ENCODE measurements around the gene UVRAG. TPM values are rescaled to one million over a fixed set of nuclear protein-coding genes. Genes with fewer than 3 reads are reported as not detected.

The UVRAG gene
- total RNA-seq, 1 donor from 2014 or later, result 7.4 TPM

DNA sequence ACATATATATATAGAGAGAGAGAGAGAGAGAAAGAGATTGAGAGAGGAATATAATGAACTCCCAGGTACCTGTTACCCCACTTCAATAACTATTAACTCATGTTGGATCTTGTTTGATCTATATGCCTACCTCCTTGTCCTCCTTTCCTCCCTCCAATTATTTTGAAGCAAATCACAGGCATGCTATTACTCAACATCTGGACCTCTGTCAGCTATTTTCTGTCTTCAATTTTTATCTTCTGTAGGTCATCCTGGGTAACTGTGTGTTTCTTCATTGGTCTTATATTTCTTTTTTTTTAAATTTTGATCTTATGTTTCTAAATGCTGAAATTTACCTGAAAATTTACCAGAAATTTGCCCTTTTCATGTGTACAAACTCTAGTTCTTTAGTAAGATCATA lies 24.8 kb downstream of the UVRAG start:
- no peak overlapping the region for H3K4me3 ChIP-seq (ENCODE audit: low read depth, low read length)
- TF ChIP-seq, protein P1, sequence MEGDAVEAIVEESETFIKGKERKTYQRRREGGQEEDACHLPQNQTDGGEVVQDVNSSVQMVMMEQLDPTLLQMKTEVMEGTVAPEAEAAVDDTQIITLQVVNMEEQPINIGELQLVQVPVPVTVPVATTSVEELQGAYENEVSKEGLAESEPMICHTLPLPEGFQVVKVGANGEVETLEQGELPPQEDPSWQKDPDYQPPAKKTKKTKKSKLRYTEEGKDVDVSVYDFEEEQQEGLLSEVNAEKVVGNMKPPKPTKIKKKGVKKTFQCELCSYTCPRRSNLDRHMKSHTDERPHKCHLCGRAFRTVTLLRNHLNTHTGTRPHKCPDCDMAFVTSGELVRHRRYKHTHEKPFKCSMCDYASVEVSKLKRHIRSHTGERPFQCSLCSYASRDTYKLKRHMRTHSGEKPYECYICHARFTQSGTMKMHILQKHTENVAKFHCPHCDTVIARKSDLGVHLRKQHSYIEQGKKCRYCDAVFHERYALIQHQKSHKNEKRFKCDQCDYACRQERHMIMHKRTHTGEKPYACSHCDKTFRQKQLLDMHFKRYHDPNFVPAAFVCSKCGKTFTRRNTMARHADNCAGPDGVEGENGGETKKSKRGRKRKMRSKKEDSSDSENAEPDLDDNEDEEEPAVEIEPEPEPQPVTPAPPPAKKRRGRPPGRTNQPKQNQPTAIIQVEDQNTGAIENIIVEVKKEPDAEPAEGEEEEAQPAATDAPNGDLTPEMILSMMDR (conservative IDR thresholded peaks at IDR 0.05; ENCODE audit: low read depth, low read length), result no peak
- no peak for DNase-seq (ENCODE audit: low read depth)

DNA sequence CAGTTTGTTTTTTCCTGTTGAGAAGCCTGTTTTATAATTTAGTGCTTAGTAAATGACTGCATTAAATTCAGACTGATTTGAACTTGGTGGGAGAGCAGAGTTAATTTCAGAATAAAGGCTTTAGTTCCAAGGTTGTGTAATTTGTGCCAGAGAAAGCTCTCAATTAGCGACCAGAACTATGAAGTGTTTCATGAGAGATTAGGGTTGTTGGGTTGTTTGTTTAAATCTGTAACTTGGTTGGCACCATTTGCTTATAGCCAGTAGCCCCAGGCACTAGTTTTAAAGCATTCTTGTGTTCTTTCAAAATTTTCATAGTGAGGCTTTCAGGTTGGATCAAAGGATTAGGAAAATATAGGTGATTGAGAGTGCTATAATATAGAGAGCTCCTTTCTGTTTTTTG lies 25.5 kb downstream of the UVRAG start:
- no peak overlapping the region for H3K4me3 ChIP-seq (ENCODE audit: low read depth, low read length)
- TF ChIP-seq, protein P1 (conservative IDR thresholded peaks at IDR 0.05; ENCODE audit: low read depth, low read length), result no peak
- no peak for DNase-seq (ENCODE audit: low read depth)

DNA sequence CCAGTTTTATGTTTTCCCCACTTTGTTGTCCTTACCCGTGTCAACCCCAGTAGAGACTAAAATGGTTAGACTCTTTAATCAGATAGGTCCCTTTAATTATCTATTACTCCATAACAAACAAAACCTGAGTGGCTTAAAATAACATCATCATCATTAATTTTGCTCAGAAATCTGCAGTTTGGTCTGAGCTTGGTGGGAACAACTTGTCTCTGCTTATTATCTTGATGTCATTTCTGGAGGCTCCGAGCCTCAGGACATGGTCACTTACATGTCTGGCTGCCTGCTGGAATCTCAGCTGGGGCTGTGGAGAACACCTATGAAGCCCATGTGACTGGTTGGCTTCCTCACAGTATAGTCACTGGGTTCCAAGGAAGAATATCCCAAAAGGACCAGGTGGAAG lies 26.7 kb downstream of the UVRAG start:
- TF ChIP-seq, protein P1 (conservative IDR thresholded peaks at IDR 0.05; ENCODE audit: low read depth, low read length), result no peak

DNA sequence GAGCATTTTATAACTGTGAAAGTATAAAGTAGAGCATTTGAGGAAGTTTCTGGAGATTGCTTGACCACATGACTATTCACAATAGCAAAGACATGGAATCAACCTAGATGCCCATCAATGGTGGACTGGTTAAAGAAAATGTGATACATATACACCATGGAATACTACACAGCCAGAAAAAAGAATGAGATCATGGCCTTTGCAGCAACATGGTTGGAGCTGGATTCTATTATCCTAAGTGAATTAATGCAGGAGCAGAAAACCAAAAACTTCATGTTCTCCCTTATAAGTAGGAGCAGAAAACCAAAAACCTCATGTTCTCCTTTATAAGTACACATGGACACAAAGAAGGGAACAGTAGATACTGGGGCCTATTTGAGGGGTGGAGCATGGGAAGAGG lies 30.3 kb downstream of the UVRAG start:
- TF ChIP-seq, protein P1 (conservative IDR thresholded peaks at IDR 0.05; ENCODE audit: low read depth, low read length), result no peak
- DNase-seq (ENCODE audit: low read depth), result no peak

More for the DNA sequence above, 26.7 kb downstream of the UVRAG start:
- DNase-seq (ENCODE audit: low read depth), result no peak
- no peak overlapping the region for H3K4me3 ChIP-seq (ENCODE audit: low read depth, low read length)

DNA sequence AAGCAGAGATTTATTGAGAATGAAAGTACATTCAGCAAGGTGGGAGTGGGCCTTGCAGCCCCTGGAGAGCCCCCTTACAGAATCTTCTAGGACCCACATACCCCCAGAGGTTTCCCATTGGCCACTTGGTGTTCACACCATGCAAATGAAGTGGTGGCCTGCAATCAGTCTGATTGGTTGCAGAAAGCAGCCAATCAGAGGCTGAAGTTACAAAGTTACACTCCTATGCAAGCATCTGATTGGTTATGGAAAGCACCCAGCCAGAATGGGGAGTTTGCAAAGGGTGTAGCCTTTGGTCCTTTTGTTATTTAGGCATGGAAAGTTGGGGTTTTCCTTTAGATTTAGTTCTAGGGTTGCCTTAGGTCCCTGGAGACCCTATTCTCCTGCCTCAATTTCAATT lies 34.9 kb downstream of the UVRAG start:
- no peak overlapping the region for H3K4me3 ChIP-seq (ENCODE audit: low read depth, low read length)
- no peak for DNase-seq (ENCODE audit: low read depth)
- TF ChIP-seq, protein P1 (conservative IDR thresholded peaks at IDR 0.05; ENCODE audit: low read depth, low read length), result no peak

More for the DNA sequence above, 30.3 kb downstream of the UVRAG start:
- H3K4me3 ChIP-seq (ENCODE audit: low read depth, low read length), result no peak overlapping the region

DNA sequence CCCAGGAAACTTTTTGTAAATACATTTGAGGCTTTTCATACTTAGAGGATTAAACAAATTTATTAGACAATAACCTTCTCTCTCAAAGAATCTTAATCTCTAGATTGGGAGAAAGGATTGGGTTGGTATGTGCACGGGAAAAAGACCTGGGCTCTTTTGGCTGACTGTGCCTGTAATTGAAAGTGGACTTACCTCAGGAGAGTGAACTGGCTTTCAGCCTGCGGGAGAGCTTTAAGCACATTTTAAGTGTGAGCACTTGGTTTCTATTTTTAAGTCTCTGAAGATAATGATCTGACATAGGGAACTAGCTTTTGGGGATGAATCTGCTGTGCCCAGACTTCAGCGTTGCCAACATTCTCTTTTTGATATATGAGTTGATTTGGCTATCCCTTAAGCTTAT lies 35.8 kb downstream of the UVRAG start:
- no peak for DNase-seq (ENCODE audit: low read depth)
- TF ChIP-seq, protein P1 (conservative IDR thresholded peaks at IDR 0.05; ENCODE audit: low read depth, low read length), result no peak
- H3K4me3 ChIP-seq (ENCODE audit: low read depth, low read length), result no peak overlapping the region

DNA sequence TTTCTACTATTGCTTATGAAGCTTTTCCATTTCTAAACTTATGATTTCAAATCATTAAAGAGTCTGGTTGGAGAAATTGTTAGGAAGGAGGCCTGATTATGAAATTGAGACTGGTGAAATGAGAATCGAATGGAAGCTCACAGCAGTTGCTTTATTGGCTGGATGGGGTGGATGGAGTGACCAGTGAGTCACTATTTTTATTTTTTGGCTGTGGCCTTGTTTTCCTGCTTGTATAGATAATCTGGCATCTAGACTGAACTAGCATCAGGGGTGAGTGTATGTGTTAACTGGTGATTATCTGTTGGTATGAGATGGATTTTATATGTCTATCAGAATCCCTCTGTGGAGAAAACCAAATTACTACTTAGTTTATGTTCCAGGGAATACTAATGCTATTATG lies 36.2 kb downstream of the UVRAG start:
- TF ChIP-seq, protein P1 (conservative IDR thresholded peaks at IDR 0.05; ENCODE audit: low read depth, low read length), result no peak
- DNase-seq (ENCODE audit: low read depth), result no peak
- no peak overlapping the region for H3K4me3 ChIP-seq (ENCODE audit: low read depth, low read length)

All from epithelial cell of proximal tubule (primary cell).